GM21576 (cell line): ENCODE measurements around the gene RICTOR.
"Not testable (repeated sequence)": the region's sequence is repeated elsewhere in the genome, so short reads cannot be mapped to it uniquely, and the experiment has no call there.

Source experiments
- ATAC-seq: cut with Tn5 transposase; IDR thresholded peaks from one replicate; pipeline ENCODE4 v1.9.1; 2021; ENCODE audit warnings: mild to moderate bottlenecking, moderate library complexity; ENCODE audit not compliant: unreplicated experiment

RICTOR gene

DNA sequence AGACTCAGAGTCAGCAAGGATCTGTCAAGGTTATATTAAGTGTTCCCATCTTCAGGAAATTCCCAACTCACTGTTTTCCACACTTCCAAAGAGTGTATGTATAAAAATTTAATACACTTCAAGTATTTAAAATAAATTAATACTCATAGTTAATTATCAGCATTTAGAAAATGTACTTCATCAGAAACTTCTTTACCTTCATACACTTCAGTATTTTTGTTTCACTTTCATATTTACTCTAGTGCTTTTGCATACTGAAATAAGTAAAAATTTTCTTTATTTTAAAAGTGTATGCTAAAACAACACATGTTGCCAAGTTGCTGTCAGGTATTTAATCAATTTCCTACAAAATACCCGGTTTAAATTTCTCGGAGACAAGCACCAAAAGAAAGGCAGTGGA is 16.5 kb downstream of the RICTOR start:
- ATAC-seq = peak; percentile 48

DNA sequence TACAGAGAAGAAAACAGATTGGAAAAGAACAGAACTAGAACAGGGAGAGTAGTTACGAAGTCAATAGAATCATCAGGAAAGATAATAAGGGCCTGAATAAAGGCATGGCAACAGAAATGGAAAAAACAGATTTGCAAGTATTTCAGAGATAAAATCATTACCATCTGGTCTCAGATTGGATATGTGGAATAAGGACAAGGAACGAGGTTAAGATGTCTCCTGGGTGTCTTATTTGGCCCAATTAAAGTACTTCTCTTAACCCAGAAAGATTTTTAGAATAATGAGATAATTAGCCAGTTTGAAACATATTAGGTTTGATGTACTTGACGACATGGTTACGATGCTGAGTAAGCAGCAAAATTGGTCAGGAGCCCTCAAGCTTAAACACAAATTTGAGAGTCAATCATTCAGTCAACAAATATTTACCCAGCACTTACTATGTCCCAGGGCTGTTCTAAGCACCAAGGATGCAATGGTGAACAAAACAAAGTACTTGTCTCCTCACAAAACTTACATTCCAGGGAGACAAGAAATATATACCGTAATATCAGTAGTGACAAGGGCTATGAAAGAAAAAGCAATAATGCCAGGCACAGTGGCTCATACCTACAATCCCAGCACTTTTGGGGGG is 18.3 kb downstream of the RICTOR start:
- no peak for ATAC-seq

DNA sequence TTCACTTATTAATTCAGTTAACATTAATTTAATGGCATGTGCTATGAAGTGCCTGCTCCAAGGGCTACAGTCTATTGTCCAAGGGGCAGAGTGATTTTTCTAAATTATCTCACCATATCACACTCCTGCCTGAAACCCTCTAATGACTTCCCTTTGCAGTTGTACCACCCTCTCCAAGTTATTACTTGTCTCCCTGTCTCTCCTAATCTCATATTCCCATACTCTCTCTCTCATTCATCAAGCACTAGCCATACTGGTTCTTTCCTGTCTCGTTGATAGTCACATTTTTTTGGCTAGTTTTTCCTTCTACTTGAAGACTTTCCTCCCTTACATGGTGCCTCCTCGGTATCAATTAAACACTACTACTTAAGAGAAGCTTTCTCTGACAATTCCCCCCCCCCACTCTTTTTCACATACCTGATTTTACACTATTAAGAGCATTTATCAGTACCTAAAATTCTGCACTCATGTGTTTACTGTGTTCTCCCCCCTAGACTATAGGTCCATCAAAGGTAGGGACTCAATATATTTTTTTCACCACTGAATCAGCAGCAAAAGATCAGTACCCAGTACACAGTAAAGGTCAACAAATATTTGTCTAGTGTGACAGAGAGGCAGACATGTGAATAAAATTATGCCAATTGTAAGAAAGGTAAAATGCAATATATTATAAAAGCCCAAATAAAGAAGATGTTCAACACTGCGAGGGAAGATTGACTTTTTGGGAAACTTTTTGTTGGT is 19.0 kb downstream of the RICTOR start:
- ATAC-seq = no peak

DNA sequence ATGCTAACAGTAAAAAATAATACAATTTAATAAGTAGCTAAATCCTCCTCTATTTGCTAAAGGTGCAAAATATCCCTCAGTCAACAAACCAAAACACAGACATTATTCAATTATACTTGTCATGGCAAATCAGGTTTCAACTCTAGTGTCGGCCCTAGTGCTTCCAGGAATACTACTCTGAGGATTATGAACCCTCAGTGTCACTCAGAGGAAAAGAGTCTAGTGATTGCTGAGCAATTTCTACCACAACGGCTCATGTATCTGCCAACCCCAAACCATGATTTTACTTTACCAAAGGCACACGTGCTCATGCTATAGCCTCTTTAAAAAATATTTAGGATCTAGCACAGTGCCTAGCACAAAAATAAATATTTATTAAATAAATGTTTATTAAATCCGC is 21.0 kb downstream of the RICTOR start:
- no peak for ATAC-seq

DNA sequence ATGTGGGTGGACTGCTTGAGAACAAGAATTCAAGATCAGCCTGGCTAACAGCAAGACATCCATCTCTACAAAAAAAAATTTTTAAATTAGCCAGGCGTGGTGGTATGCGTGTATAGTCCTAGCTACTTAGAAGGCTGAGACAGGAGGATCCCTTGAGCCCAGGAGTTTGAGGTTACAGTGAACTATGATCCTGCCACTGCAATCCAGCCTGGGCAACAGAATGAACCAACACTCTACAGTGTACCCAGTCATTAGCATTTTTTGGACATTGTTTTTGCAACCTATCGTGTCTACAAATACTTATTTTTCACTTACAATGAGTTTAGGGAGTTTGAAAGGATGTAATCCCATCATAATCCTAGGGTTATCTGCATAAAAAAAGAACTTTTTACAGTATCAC is 22.1 kb downstream of the RICTOR start:
- ATAC-seq = no peak

DNA sequence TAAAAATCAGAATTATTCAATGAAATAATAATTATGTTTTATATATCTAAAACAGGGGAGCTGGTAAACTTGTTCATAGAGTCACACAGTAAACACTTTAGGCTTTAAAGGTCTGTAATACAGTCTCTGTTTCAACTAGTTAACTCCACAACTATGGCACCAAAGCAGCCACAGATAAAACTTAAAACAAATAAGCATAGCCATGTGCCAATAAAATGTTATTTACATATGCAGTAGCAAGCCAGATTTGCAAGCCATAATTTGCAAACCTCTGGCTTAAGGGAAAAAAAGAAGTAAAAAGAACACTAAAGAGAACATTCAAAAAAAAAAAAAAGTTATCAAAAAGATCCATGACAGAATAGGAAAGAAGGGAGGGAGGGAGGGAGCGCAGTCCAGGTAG is 24.9 kb downstream of the RICTOR start:
- no peak for ATAC-seq

DNA sequence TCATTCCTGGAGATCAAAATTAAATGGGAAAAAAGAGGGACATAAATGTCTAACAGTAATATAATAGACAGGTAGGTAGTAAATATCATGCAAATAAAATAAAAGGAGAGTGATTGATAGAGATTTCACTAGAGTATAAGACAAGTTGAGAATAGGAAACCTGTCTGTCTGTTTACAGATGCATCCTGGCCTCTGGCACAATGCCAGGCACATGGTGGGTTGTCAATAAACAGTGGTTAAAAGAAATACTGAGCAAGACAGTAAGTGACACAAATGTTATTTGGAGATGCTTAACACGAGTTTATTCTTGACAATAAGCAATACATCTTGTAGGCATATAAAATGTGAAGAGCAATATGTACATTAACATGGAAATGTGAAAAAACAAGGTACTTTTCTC is 33.3 kb downstream of the RICTOR start:
- ATAC-seq = no peak

DNA sequence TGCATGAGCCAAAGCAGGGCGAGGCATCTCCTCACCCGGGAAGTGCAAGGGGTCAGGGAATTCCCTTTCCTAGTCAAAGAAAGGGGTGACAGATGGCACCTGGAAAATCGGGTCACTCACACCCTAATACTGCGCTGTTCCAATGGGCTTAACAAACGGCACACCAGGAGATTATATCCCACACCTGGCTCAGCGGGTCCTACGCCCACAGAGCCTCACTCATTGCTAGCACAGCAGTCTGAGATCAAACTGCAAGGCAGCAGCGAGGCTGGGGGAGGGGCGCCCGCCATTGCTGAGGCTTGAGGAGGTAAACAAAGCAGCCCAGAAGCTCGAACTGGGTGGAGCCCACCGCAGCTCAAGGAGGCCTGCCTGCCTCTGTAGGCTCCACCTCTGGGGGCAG is 39.7 kb downstream of the RICTOR start:
- not testable (repeated sequence) for ATAC-seq

DNA sequence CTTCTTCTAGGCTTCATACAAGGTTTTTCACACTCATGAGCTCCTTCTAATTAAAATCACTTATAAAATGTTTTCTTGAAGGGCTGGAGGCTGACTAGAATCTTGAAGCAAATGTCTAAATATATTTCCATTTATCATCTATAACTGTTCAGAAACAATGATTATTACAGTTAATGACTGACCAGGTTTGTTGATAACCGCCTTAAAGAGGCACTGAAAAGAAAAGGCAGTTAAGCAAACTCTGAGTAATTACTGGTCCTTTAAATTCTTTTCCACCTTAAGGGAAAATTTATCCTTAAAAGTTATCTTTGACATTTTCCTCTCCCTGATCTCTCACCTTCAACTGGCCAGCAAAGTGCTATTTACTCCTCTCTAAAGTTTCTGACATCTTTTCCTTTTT is 43.2 kb downstream of the RICTOR start:
- no peak for ATAC-seq

DNA sequence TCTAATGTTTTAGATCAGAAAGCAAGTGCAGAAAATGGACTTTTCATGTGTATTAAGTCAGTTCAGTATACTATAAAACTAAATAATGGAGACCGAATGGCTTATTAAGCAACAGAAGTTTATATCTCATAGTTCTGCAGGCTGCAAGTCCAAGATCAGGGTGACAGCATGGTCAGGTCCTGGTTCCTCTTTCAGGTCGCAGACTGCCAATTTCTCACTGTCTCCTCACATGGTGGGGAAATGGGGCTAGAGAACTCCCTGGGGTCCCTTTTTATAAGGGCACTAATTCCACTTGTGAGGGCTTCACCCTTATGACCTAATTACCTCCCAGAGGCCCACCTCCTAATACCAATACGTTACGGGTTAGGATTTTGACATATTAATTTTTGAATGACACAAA is 48.7 kb downstream of the RICTOR start:
- no peak for ATAC-seq

DNA sequence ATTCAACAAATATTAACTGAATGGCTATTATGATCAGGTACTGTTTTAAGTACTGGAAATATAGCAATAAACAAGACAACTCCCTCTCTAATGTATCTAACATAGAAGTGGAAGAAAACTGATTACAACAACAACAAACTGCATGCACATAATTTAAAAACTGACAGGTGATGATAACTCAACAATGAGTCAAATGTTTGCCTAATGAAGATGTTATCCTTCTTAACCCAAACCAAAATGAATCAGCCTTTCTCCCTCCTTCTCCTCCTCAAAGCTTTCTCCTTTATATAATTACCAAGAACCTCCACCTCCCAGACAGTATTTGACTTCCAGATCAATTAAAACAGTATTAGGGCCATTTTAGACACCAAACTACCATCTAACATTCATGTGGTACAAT is 49.3 kb downstream of the RICTOR start:
- no peak for ATAC-seq

DNA sequence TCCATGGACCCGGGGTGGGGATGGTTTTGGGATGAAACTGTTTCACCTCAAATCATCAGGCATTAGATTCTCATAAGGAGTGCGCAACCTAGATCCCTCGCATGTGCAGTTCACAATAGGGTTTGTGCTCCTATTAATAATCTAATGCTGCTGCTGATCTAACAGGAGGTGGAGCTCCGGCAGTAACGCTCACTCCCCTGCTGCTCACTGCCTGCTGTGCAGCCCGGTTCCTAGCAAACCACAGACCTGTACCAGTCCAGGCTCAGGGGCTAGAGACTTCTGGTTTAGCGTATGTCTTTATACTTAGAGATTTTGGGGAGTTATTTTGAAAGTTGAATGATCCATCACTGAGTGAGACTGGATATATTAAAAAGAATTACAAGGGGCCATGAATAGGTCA is 50.2 kb downstream of the RICTOR start:
- ATAC-seq = no peak

DNA sequence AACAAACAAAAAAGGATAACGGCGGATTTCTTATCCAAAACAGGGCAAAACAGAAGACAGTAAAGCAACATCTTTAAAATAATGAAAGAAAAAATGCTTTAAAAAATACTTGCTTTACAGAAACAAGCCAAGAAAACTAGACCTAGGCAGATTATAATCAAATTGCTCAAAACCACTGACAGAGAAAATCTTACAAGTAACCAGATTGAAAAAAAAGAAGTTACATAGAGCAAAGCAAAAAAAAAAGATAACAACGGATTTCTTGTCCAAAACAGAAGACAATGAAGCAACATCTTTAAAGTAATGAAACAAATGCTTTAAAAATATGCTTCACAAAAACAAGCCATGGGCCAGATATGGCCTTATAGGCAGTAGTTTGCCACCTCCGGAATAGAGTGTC is 51.1 kb downstream of the RICTOR start:
- no peak for ATAC-seq

DNA sequence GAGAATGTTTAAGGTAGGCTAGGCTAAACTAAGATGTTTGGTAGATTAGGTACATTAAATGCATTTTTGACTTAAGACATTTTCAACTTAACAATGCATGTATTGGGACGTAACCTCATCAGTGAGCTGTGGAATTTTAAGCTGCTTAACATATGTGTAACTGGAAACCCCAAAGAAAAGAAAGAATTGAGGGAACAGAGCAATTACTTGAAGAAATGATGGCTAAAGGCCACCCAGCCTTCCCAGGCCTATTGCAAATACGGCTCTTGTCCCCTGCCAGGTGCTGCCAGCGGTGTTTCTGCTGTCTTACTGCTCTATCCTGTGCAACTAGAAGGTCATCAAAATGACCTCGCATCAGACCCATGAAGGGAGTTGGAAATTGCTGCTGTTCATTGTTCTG is 52.0 kb downstream of the RICTOR start:
- no peak for ATAC-seq

DNA sequence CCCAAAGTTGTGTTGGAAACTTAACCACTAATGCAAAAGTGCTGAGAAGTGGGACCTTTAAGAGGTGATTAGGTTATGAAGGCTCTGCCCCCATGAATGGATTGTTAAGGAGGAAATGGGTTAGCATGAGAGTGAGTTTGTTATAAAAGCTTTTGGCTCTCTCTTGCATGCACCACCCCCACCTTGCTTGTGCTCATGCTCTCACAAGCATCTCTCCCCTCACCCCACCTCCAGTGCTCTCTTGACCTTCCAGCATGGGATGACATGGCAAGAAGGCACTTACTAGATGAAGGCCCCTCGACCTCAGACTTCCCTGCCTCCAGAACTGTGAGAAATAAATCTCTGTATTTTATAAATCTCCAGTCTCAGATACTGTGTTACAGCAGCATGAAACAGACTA is 52.8 kb downstream of the RICTOR start:
- no peak for ATAC-seq

DNA sequence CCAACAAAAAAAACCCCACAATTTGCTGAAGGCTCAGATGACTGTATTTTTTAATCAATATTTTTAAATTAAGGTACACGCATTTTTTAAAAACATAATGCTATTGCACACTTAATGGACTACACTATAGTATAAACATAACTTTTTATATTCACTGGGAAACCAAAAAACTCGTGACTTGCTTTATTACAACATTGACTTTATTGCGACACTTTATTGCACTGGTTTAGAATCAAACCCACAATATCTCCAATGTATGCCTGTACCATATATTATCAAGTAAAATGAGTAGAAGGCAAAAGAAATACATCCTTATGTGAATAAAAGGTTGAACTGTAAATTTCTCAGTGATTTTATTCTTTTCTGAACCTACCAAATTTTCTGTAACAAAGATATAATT is 53.7 kb downstream of the RICTOR start:
- no peak for ATAC-seq

DNA sequence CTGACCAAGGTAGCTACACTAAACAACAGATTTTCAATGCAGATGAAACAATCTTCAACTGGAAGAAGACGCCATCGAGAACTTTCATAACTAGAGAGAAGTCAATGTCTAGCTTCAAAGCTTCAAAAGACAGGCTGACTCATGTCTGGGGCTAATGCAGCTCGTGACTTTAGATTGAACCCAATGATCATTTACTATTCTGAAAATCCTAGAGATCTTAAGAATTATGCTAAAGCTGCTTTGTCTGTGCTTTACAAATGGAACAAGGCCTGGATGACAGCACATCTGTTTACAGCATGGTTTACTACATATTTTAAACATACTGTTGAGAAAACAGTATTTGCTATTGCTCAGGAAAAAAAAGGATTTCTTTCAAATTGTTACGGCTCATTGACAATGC is 54.9 kb downstream of the RICTOR start:
- ATAC-seq = no peak

DNA sequence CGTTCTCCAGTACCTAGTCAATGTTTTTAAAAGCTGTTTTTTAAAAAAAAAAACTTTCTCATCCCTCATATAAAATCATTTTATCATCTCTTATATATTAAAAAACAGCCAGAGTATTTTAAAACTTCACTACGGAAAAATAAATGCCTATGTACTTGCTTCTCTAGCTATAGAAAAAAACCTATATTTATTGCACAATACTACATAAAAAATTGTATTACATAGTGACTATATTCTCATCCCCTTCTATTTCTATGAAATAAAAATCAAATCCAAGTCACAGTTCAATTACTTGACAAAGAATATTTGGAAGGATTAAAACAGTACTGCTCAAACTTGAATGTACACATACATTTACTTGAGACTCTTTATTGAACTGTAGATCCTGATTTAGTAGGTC is 56.7 kb downstream of the RICTOR start:
- no peak for ATAC-seq

DNA sequence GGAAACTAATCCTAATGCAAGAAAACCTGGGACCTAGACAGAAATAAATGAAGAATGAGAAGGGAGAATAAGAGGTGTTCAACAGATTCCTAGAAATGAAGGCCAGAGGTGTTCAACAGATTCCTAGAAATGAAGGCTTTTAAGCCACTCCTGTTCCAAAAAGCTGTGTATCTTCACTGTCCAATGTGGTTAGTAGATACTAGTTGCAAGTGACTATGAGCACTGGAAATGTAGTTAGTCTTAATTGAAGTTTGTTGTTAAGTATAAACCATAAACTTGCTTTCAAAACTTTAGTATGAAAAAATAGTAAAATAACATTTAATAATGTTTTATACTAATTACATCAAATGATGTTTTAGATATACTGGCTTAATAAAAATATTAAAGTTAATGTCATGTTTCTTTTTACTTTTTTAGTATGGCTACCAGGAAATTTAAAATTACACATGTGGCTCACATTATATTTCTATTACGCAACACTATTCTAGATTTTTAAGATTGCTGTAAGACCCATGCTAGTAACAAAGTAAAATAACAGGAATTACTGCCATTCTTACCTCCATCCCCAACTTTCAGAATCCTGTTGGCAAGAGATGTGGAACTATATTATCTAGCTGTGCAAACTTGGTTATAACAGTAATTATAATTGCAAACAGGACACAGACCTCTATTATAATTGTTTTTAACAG is 57.5 kb downstream of the RICTOR start:
- ATAC-seq = no peak

DNA sequence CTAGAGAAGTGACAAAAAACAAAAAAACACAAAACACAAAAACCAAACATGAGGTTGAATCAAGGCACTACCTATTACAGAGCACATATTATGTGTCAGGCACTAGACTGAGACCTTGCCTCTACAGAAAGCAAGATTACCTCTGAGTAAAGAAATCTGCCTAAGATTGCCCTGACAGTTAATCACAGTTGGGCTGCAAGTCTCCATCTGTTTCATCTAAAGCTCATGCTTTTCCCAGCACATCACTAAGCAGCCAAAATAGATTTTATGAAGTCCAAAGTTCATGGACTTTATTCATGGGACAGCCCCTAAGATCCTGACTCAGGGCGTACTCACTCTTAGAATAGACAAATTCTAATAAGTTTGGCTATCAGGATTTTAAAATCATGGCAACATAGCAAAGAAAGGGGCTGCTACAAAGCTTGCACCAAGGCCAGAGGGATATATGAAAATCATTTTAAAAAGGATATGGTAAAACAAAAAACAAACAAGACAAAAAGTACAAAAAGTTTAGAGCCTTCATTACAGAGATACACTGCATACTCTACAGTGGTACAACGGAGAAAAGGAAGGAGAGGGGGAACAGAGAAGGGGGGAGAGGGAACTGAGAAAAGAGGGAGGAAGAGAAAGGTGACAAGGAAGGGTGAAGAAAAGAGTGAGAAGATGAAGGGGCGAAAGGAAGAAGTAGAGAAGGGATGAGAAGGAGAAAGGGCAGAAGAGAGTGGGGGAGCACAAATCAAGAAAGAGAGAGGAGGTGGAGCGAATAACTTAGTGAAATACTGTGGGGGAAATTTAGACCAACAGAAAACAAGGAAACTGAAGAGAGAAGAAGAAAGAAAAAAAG is 58.2 kb downstream of the RICTOR start:
- no peak for ATAC-seq

DNA sequence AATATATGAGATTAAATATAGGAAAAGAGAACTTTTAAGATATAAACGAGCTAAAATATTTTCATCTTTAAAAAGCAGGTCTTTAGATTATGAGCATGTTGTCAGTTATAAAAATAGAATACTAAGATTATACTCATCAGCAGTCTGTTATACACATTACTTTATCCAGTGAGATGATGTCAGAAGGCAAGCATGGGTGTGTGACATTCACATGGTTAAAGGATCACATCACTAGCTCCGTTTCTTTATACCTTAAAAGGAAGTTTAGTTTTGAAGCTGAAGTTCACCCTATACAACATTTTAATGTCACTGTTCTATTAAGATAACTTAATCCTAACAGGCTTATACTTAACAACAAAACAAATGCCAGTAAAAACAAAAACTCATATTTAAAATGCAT is 59.6 kb downstream of the RICTOR start:
- ATAC-seq = no peak
